ENCODE data around the gene LMX1A.

The LMX1A gene

GRCh38 chr1:165189011-165189410, 167.5 kb downstream of the LMX1A start:
- no peak overlapping the region for H3K4me3 ChIP-seq (ENCODE audit: low read length)
- TF ChIP-seq CTCF (conservative IDR thresholded peaks at IDR 0.05; ENCODE audit: low read length) = no peak
- no peak for DNase-seq (ENCODE audit: low read depth)

GRCh38 chr1:165187031-165188009, 169.2 kb downstream of the LMX1A start:
- no peak for DNase-seq (ENCODE audit: low read depth)
- no peak for TF ChIP-seq CTCF (conservative IDR thresholded peaks at IDR 0.05; ENCODE audit: low read length)
- H3K4me3 ChIP-seq (ENCODE audit: low read length) = no peak overlapping the region

- DNase-seq (ENCODE audit: low read depth) = no peak
- no peak overlapping the region for H3K4me3 ChIP-seq (ENCODE audit: low read length)
- TF ChIP-seq CTCF (conservative IDR thresholded peaks at IDR 0.05; ENCODE audit: low read length) = no peak
Measured at GRCh38 chr1:165185161-165185889, 171.2 kb downstream of the LMX1A start.

GRCh38 chr1:165182975-165183374, 173.5 kb downstream of the LMX1A start:
- no peak for TF ChIP-seq CTCF (conservative IDR thresholded peaks at IDR 0.05; ENCODE audit: low read length)
- no peak overlapping the region for H3K4me3 ChIP-seq (ENCODE audit: low read length)
- DNase-seq (ENCODE audit: low read depth) = no peak

GRCh38 chr1:165179306-165179705, 177.2 kb downstream of the LMX1A start:
- H3K4me3 ChIP-seq (ENCODE audit: low read length) = no peak overlapping the region
- TF ChIP-seq CTCF (conservative IDR thresholded peaks at IDR 0.05; ENCODE audit: low read length) = no peak
- DNase-seq (ENCODE audit: low read depth) = no peak

- no peak for TF ChIP-seq CTCF (conservative IDR thresholded peaks at IDR 0.05; ENCODE audit: low read length)
- H3K4me3 ChIP-seq (ENCODE audit: low read length) = no peak overlapping the region
- no peak for DNase-seq (ENCODE audit: low read depth)
Measured at GRCh38 chr1:165174491-165174890, 182.0 kb downstream of the LMX1A start.
